ENCODE measurements around the gene CCN5. TPM values are rescaled to one million over a fixed set of nuclear protein-coding genes. Genes with fewer than 3 reads are reported as not detected.
"Not testable (repeated sequence)": the region's sequence is repeated elsewhere in the genome, so short reads cannot be mapped to it uniquely, and the experiment has no call there.

Gene CCN5
- total RNA-seq, 1 donor from 2014 or later: 1.1 TPM

DNA sequence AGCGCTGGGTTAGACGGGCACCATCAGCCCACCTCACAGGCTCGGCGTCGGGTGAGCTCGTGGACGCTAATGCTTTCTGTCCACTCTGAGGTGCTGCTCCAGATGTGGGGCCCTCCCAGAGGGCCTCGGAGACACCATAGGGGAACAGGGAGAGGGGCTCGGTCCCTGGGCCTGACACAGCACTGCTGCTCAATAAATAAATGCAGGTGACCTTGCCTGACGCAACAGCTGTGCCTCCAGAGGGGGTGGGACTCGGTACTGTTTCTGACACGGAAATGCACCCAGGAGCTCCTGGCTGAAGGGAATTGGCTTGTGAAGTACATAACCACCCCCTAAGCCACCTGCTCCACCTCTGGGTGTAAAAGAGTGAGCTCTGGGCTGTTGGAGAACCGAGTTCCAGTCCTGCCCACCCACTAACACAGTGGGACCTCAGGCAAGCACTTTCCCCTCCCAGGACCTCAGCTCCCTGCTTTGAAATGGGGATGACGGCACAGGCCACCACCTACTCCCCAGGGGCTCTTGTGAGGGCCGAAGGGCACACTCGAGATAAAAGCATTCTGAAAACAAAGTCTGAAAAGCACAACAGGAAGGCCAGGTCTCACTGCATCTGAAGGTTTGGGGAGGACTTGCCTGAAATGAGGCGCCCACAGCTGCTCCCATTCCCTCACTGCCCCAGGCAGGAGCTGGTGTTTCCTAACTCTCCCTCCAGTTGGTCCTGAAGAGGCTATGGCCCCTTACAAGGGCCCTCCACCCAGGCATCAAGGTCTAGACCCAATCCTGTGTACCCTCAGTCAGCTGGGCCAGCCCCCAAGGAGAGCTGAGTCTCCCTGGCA, 37.1 kb downstream of the CCN5 start:
- DNase-seq (ENCODE audit: low spot score) (no peak), ATAC-seq (no peak)

DNA sequence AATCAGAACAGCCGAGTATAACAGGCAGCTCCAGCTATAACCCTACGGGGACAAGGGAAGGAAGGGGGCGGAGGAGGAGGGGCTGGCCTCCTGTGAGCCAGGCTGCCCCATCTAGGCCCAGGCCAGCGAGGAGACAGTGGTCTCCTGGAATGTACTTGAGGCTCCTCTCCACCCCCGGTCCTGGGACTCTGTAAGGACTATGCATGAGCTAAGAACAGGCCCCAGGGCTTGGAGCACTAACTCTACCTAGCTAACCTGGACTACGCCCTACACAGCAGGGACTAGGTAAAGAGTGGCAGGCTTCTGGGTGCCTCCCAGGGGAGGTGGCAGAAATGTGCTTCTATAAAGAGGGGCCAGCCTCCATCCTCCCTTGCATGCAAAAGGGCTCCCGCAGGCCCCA, 39.4 kb downstream of the CCN5 start:
- ATAC-seq: no peak

DNA sequence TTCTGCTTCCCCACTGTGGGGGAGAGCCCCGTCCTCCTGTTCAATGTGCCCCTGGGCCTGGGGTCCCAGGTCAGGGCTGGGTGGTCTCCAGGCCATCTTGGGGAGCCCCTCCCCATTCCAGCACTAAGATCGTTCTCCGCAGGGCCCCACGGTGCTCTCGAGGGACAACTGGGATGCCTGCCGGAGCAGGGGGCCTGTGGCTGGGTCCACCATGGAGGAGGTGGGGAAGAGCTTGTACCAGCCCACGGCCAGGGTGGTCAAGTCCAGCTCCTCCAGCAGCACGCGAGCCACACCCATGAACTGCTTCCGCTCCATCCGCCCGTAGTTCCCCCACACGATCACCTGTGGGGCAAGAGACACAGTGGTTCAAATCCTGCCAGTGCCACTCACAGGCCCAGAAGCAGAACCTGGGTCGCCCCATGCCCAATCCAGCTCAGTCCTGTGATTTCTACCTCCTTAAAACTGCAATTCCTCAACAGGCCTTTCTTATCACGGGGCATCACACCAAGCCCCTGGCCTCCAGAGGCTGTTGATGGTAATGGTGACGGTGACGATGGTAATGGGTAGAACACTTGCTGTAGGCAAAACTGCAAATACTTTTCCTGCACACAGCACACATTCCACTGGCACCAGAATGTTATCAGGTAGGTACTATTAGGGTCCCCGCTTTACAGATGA, 41.0 kb downstream of the CCN5 start:
- ATAC-seq (no peak), DNase-seq (ENCODE audit: low spot score) (no peak)

More for the DNA sequence above, 39.4 kb downstream of the CCN5 start:
- DNase-seq (ENCODE audit: low spot score): no peak

DNA sequence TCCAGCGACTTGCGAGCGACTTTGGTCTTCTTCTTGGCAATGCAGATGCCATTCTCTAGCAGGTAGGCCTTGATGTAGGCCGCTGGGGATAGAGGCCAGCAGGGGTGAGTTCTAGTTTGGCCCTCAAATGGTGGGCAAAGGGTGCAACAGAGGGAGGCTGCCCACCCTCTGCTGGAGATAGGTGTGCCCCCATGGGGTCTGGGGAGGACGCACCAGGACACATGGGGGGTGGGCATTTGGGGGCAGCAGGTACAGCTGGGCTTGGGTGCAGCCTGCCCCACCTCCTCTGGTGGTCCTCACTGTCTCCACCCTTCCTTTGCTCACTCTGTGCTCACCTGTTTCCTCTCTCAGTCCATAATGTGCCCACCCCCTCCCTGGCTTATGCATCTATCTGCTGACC, 41.8 kb downstream of the CCN5 start:
- ATAC-seq (no peak), DNase-seq (ENCODE audit: low spot score) (no peak)

DNA sequence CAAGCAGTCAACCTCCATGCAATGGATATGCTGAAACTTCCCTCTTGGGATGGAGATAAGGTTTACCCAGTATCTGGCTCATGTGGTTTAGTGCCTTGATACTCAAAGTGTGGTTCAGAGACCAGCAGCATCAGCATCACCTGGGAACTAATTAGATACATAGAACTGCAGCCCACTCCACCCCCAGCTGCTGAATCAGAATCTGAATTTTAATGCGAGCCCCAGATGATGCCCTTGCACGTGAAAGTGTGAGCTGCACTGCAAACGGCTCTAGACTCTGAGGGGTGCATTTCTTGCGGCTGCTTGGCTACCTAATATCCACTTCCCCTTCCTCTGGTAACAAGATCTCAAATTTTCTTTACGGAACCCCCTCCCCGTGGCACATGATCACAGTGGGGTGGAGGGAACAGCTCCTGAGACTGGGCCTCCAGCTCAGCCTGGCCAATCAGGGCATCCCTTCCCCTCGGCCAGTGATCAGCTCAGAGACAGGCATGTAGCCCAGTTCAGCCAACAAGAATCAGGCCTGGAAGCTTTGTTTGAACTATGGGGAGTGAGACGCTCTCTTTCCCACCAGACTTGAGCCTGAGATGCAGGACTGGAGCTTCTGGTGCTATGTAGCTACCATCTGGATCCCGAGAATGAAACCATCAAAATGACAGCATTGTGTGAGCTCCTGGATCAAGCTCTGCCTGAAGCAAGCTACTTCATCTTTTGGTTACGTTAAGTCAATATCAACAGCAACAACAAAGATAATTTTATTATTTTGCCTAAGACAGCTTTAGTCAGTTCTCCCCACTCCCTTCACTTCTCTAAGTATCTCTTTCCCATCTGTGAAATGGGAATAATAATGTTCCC, 43.3 kb downstream of the CCN5 start:
- DNase-seq (ENCODE audit: low spot score) (no peak), ATAC-seq (no peak)

DNA sequence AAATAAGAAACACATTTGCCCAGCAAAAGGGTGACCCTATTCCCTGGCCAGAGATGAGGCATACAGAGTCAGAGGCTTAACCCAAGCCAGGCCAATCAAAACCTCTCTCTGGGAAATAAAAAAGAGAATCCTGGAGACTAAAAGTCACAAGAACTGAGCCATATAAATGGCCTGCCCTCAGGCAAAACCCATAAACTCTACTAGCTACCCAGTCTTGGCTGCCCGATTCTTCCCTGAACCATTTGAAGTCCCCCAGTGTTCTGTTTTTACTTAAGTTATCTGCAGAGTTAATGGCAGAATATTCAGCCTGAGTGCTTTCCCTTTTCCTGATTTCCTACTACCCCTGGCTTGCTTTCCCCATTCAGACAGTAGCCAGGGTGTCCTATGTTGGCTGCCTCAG, 44.4 kb downstream of the CCN5 start:
- ATAC-seq (no peak), DNase-seq (ENCODE audit: low spot score) (no peak)

DNA sequence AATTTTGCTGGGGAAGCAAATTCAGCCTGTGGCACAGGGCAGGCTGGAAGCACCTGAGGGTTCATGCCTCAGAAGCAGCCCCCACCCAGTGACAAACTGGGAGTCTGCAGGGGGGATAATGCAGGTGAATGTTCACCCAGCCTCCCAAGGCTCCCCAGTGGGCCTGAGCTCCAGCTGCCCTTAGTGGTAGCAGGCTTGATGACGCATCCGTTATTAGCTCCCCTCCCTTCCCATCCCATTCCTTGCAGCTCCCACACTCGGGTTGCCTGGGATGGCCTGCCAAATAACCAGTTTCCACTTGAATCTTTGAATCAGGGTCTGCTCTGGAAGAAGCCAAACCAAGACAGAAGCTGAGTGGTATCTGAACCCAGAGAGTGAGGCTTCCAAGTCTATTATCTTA, 46.3 kb downstream of the CCN5 start:
- ATAC-seq (no peak), DNase-seq (ENCODE audit: low spot score) (no peak)

DNA sequence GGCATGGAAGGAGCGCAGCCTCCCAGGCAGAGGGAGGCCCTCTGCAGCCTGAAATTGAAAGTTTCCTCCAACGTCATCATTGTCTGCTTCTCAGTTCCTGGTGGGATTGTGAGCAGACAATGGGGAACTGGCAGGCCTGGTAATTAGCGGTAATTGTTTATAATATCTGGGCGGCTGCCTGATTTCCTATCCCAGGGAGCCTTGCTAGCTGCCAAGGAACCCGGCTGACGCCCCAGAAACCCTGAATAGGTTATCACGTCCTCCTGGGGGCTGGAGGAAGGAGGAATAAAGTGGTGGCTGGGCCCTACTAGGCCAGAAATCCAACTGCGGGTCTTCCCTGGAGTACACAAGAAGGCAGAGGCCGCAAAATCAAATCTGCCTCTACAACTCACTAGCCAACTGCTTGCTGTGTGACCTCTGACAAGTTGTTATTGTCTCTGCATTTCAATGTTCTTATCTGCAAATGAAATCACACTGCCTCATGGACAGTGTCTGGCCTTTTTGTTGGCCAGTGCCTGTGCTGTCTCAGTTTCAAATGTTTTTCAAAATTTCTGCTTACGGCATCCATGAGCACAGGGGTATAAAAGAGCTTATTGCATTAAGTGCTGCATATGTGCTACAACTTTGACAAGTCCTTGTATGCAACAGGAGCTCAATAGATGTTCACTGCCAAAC, 47.4 kb downstream of the CCN5 start:
- ATAC-seq: no peak
- no peak for DNase-seq (ENCODE audit: low spot score)

DNA sequence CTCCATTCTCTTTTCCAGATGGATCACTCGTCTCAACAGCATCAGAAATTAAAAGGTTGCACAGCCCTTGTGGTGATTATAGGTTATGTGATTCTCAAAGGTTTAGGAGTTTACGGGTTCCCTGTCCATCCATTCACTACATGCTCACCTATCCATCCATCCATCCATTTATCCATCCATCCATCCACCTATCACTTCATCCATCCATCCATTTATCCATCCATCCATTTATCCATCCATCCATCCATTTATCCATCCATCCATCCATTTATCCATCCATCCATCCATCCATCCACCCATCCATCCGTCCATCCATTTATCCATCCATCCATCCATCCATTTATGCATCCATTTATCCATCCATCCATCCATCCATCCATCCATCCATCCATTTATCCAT, 48.6 kb downstream of the CCN5 start:
- not testable (repeated sequence) for DNase-seq (ENCODE audit: low spot score); ATAC-seq

DNA sequence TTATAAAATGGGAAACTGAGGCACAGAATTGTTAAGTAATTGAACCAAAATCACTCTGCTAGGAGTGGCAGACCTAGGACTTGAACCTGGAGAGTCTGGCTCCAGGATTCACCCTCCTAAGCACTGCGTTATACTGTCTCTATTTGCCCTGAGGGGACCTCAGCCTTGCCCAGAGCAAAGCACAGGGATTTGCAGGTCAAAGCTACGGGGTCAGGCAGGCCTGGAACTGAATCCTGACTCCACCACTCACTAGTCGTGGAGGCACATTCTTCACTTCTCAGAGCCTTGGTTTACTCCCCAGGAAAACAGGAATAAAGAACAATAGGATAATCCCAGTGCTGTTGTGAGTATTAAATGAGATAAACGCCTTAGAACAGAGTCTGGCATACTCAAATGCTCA, 49.9 kb downstream of the CCN5 start:
- ATAC-seq (no peak), DNase-seq (ENCODE audit: low spot score) (no peak)

DNA sequence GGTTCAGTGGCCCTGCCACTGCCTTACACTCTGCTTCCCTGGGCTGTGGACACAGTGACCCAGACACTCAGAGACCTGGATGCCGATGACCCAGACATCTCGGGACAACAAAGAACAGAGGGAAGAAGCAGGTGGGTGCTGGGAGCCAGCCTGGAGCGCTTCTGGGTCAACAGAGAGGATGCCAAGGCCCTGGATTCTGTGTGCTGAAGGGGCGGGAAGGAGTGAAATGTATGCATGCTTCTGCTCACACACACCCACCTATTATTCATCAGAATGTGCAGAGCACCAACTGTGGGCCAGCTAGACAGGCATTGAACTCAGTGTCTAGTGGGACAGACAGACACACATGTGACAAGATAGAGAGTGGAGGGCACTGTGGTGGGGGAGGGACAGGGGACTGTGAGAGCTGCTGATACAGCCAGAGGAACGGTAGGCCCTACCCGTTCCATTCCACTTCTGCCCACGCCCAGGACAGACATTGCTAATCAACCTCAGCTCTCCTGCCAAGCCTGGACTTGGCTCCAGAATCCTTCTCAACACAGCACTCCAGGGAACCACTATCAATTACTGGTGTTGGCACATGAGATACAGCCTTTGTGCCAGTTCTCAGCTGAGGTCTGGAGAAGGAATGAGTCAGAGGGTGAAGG, 50.7 kb downstream of the CCN5 start:
- ATAC-seq: no peak
- no peak for DNase-seq (ENCODE audit: low spot score)

DNA sequence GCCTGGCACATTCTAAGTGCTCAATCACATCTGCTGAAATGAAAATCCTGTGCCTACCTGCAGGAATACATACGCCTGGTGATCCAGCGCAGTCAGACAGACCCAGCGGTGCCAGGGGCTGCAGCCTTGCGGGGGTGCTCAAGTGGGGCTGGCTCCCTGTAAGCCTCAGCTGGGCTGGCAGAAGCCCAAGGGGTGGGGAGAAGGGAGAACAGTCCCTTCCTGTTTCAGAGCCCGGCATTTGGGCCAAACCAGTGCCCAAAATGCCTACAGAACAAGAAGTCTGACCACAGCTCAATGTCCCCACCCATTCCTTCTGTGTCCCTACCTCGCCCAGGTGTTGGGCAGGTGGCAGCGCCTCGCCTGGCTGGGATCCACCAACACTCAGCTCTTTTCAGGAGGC, 53.1 kb downstream of the CCN5 start:
- ATAC-seq (no peak), DNase-seq (ENCODE audit: low spot score) (no peak)

DNA sequence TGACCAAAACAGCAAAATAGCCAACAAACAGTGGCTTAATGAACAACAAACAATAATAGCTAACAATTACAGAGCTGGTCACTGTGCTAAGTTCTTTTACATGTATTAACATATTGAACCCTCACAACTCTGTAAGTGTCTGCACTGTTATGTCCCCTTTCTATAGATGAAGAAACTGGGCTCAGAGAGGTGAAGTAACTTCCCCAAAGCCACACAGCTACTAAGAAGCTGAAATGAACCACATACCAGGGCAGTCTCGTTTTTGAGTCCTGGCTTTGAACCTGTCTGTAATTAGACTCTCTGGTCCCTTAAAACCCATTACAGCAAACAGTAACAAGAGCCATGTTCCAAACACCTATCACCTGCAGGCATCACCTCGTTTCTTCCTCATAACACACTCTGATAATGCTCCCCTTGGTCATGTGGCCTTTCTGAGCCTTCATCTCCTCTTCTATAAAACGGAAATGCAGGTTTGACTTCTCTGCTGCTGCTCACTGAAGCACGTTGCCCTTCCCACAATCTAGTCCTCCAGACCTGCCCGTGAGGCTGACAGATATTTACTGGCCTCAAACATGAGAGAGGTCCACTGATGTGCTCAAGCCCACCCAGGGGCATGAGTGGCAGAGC, 53.8 kb downstream of the CCN5 start:
- DNase-seq (ENCODE audit: low spot score) (no peak), ATAC-seq (no peak)

DNA sequence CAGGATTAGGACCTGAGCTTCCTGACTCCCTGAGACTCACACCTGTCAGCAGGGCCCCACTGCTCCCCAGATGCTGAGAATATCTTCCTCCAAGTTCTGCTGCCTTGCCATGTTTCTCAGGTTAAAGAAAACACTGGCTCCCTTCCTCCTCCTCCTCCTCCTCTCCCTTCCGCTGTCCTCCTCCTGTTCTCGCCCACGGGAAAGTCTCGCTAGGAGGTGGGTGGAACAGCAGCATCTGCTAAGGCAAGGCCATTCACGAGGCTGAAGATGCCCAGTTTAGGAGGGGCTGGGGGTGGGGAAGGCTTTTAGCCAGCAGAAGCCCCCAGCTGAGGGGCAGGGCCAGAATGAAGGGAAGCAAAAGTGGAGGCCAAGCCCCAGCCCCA, 54.3 kb downstream of the CCN5 start:
- DNase-seq (ENCODE audit: low spot score) (no peak), ATAC-seq (no peak)

DNA sequence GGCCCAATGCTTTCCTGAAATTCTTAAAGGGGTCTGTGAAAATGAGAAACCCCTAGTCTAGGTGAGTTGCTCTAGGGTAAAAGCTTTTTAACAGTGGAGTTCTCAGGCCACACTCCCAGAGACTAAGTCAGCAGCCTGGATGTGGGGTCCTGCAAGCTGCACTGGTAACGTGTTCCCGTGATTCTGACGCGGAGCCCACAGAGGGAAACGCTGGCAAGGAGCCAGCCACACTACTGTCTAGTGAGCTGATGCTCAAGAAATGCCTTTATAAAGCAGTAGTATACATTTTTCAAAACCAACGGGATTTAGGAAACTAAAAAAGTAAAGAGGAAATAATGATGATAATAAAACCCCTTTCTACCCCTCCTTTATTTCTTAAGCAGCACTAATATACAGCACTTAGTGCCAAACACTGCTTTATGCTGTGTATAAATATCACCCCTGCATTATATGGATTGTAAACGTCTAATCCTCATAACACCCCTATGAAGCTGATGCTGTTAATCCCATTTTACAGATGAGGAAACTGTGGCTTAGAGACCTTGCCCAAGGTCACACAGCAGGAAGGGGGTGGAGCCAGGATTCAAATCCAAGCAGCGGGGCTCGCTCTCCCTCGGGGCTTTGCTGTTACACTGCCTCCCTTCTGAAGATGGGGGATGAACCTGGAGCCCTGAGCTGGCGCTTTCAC, 55.5 kb downstream of the CCN5 start:
- no peak for DNase-seq (ENCODE audit: low spot score)

DNA sequence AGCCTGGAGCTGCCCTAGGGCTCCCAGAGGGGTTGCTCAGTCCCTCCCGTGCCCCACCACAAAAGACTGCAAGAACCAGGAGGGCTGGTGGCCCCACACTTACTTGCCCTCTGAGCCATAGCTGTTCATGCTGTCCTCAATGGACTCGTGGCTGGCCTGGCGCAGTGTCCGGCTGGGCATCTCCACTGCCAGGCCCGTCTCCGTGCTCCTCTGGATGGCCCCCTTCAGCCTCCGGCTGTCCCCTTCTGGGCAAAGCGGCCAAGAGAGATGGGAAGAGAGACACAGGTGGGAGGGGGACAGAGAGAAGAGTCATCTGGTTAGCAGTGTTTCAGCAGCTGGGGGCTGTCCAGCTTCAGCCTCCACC, 56.0 kb downstream of the CCN5 start:
- ATAC-seq: no peak
- no peak for DNase-seq (ENCODE audit: low spot score)

More for the DNA sequence above, 55.5 kb downstream of the CCN5 start:
- ATAC-seq: no peak

DNA sequence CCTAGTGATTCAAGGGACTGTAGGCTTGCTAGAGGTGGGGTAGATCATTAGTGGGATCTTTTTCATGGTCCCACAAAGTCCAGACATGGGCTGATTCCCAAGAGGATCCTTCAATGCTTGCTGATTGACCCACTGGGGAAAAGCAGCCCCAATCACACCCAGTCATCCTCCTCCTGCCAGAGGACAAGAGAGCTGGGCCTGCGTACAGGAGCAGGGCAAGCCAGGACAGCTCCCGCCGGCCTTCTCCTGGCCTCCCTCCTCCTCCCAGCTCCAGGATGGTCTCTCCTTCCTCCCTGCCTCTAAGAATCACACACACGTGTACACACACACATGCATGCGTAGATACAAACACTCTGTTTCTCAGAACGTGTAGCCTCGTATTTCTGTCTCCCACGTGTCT, 57.5 kb downstream of the CCN5 start:
- DNase-seq (ENCODE audit: low spot score): no peak

DNA sequence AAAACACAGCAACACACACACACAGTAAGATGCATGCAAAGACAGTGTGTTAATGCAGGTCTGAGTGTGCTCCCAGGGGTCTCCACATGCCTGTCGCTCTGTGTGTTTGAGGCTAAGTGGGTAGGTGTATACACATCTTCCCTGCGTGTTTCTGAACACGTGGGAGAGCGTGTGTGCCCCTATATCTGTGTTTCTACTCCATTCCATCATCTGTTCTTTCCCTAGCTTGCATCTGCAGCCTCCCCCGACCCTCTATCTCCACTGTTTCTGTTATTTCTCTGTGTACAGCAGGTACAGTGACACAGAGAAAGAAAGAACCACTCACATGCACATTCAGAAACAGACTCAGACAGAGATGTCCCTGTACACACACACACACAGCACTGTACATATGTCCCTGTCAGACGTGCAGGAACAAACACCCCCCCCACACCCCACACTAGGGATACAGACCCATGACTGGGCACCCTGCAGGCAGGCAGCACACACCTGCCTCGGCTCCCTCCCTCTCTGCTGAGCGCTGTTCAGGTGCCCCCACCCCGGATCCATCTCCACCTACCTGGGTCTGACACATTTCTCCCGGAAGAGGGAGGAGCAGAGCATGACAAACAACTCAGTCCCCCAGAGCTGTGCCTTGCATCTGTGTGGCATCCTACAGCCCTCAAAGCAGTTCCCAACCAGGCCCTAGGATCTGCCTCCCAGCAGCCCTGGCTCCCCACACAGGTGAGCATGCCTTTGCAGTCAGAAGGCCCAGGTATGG, 58.1 kb downstream of the CCN5 start:
- DNase-seq (ENCODE audit: low spot score): no peak
- ATAC-seq: no peak

More for the DNA sequence above, 57.5 kb downstream of the CCN5 start:
- ATAC-seq: no peak

DNA sequence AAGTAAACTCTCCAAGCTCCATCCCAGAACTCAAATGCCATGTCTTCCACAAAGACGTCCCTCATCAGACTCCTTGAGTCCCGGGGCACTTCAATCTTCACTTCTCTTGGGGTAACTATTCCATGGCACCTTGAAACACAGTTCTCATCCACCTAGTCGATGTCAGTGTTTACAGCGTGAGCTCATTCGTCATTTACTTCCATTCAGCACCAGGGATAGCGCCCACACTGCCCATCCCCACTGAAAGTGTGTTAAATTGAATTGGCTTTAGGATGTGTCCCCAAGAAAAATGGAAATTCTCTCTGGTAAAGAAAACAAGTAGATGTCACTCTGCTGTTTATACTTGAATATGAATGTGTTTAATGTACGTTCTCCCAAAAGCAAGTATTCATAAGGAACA, 61.8 kb downstream of the CCN5 start:
- no peak for ATAC-seq
- DNase-seq (ENCODE audit: low spot score): no peak

Data from left lobe of liver (tissue), 2 donors.